Gastroesophageal sphincter (tissue), 4 donors: Measurements from ENCODE around the gene SMARCB1. TPM values are rescaled to one million over a fixed set of nuclear protein-coding genes. Genes with fewer than 3 reads are reported as not detected.

Source experiments
- ATAC-seq: fragments of 150-250 bp; one replicate; pipeline ENCODE4 v1.9.1; 2016; ENCODE audit warnings: mild to moderate bottlenecking, moderate library complexity
- H3K27ac ChIP-seq, 4 donors: fragments of 200-600 bp; sonication (generic) in 3 of 4; 1 replicate in 3 of 4; 2 replicates in 1 of 4; pipeline ENCODE4 v1.5.1; 2016 to 2019
- H3K27me3 ChIP-seq: fragments of 200-600 bp; sonication (generic); one replicate; pipeline ENCODE4 v1.5.1; 2019
- H3K36me3 ChIP-seq, 2 donors: fragments of 200-600 bp; sonication (generic); one replicate each; pipeline ENCODE4 v1.5.1; 2019; ENCODE audit warnings: control low read depth in 1 of 2
- H3K4me1 ChIP-seq, 3 donors: fragments of 200-600 bp; sonication (generic); 1 replicate in 2 of 3; 2 replicates in 1 of 3; pipeline ENCODE4 v1.5.1; 2016 to 2019; ENCODE audit warnings: control low read depth in 2 of 3
- H3K4me3 ChIP-seq, 2 donors: fragments of 200-600 bp; sonication (generic); one replicate each; pipeline ENCODE4 v1.5.1; 2019; ENCODE audit warnings: mild to moderate bottlenecking in 1 of 2, moderate library complexity in 1 of 2
- H3K9me3 ChIP-seq, 3 donors: fragments of 200-600 bp; sonication (generic); one replicate each; pipeline ENCODE4 v1.5.1; 2017 to 2019; ENCODE audit warnings: control low read depth in 2 of 3
- EP300 ChIP-seq: sonication (generic); formaldehyde crosslinking; IDR thresholded peaks from one replicate; pipeline ENCODE4 v1.6.1; 2017; ENCODE audit warnings: antibody characterized with exemption, mild to moderate bottlenecking
- POLR2A ChIP-seq, 2 donors: fragments of 450-650 bp; IDR thresholded peaks; one replicate each; pipeline ENCODE4 v1.6.1; 2017; ENCODE audit warnings: antibody characterized with exemption in 2 of 2, mild to moderate bottlenecking in 2 of 2, moderate library complexity in 1 of 2
- POLR2AphosphoS5 ChIP-seq: sonication (generic); formaldehyde crosslinking; IDR thresholded peaks from one replicate; pipeline ENCODE4 v1.6.1; 2017; ENCODE audit warnings: antibody characterized with exemption
- WGBS, 2 donors: methylation state at CpG; one replicate each; pipeline ENCODE4 v1.1.5; 2018; ENCODE audit warnings: low coverage in 1 of 2; 5-methylcytosine and 5-hydroxymethylcytosine counted together
- small RNA-seq, 4 donors: library from RNA; depleted of rRNA; stranded (forward); fragments of <200 nt; gene quantifications; one replicate each; pipeline ENCODE3, GENCODE V24; 2016
- total RNA-seq, 4 donors: library from RNA; depleted of rRNA; stranded (reverse); fragments of >200 nt; gene quantifications; one replicate each; pipeline ENCODE4 v1.1.0, GENCODE V29; 2016
- TF ChIP-seq, protein P1 (sequence below), 4 experiments: fragments of 200-600 bp in 2 of 4; fragments of 450-650 bp in 2 of 4; sonication (generic) in 1 of 4; IDR thresholded peaks; one replicate each; pipeline ENCODE4 v1.5.1; 2017 to 2019; ENCODE audit warnings: antibody characterized with exemption in 4 of 4, mild to moderate bottlenecking in 2 of 4, moderate library complexity in 2 of 4

The SMARCB1 gene
- total RNA-seq, 4 donors from 2014 or later, result 27.9 to 58.8 (median 32.7) TPM

GRCh38 chr22:23883658-23884057, 96.9 kb downstream of the SMARCB1 start:
- Histone ChIP-seq H3K9me3 (no peaks in the 10 kb centered on the region), H3K4me3 (no peak overlapping the region), H3K27ac (no peak overlapping the region), H3K27me3 (no peaks in the 10 kb centered on the region), H3K4me1 (peaks cover 0 to 7% (median 0%) of the 10 kb centered on the region in 3 donors), H3K36me3 (peaks cover 0 to 56% of the 10 kb centered on the region in 2 donors)
- TF ChIP-seq, protein P1, sequence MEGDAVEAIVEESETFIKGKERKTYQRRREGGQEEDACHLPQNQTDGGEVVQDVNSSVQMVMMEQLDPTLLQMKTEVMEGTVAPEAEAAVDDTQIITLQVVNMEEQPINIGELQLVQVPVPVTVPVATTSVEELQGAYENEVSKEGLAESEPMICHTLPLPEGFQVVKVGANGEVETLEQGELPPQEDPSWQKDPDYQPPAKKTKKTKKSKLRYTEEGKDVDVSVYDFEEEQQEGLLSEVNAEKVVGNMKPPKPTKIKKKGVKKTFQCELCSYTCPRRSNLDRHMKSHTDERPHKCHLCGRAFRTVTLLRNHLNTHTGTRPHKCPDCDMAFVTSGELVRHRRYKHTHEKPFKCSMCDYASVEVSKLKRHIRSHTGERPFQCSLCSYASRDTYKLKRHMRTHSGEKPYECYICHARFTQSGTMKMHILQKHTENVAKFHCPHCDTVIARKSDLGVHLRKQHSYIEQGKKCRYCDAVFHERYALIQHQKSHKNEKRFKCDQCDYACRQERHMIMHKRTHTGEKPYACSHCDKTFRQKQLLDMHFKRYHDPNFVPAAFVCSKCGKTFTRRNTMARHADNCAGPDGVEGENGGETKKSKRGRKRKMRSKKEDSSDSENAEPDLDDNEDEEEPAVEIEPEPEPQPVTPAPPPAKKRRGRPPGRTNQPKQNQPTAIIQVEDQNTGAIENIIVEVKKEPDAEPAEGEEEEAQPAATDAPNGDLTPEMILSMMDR (IDR thresholded peaks at IDR 0.05), result no peak
- TF ChIP-seq POLR2A (IDR thresholded peaks at IDR 0.05), result no peak
- TF ChIP-seq EP300, result no peak
- TF ChIP-seq POLR2AphosphoS5, result no peak
- no peak for ATAC-seq
- 100% methylated on average over 4 of the region's 9 CpGs; no CpG with 5 or more reads in 1 of the 2 donors for WGBS, 2 donors

DNA sequence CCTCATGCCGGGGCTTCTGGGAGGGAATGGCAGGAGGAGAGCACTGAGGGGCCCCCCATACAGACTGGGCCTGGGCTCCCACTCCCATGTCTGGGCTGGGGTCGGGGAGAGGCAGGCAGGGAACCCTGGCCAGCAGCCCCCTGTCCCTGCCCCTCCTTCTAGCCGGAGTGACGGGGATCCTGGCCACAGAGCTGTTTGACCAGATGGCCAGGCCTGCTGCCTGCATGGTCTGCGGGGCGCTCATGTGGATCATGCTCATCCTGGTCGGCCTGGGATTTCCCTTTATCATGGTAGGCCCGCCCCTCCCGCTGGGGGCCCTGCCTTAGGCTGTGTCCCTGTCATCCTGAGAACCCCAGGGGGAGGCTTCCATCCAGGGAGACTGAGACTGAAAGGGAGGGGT, 97.4 kb downstream of the SMARCB1 start:
- peaks cover 0 to 12% (median 0%) of the 10 kb centered on the region in 3 donors for H3K4me1 ChIP-seq
- H3K36me3 ChIP-seq, result peaks cover 0 to 51% of the 10 kb centered on the region in 2 donors
- no peak overlapping the region for H3K4me3 ChIP-seq
- TF ChIP-seq POLR2A (IDR thresholded peaks at IDR 0.05), result no peak
- TF ChIP-seq, protein P1 (IDR thresholded peaks at IDR 0.05), result no peak
- no peak for TF ChIP-seq EP300
- no peak for TF ChIP-seq POLR2AphosphoS5
- no peak overlapping the region for H3K27ac ChIP-seq
- no peaks in the 10 kb centered on the region for H3K27me3 ChIP-seq
- WGBS, 2 donors, result no CpG with 5 or more reads among the region's 9 CpGs
- no peak for ATAC-seq
- no peaks in the 10 kb centered on the region for H3K9me3 ChIP-seq

Small RNA genes within 50 kb of the gene (small RNA-seq; reads per million reads assigned to genes)
- 0 reads per million in 4 donors for gene RN7SL268P

Other genes with a start within 250 kb of the SMARCB1 start
- gene IGLL1, start 206.7 kb upstream of the SMARCB1 start, total RNA-seq, result not detected
- gene DRICH1, start 154.6 kb upstream of the SMARCB1 start, total RNA-seq, result 1 to 10 TPM in 1 of 4 donors, not detected in 3; 2.2 TPM
- gene RGL4, start 96.0 kb upstream of the SMARCB1 start, total RNA-seq, result under 1 TPM in 1 of 4 donors, not detected in 3; 0.27 TPM
- gene ZNF70, start 35.9 kb upstream of the SMARCB1 start, total RNA-seq, result 1 to 10 TPM; 3.5 to 8.0 (median 5.5) TPM
- 1 to 10 TPM in 1 of 4 donors, not detected in 3; 1.9 TPM for gene VPREB3, start 32.5 kb upstream of the SMARCB1 start, total RNA-seq
- gene C22orf15, start 24.0 kb upstream of the SMARCB1 start, total RNA-seq, result under 1 TPM in 2 of 4 donors, not detected in 2; 0.54 to 0.81 TPM
- gene CHCHD10, start 19.0 kb upstream of the SMARCB1 start, total RNA-seq, result 10 to 100 TPM in 3 of 4 donors, 1 to 10 TPM in 1; 2.0 to 40.6 (median 28.1) TPM
- gene MMP11, start 14.1 kb upstream of the SMARCB1 start, total RNA-seq, result 10 to 100 TPM in 2 of 4 donors, 1 to 10 TPM in 2; 2.3 to 11.0 (median 9.7) TPM
- gene DERL3, start 52.0 kb downstream of the SMARCB1 start, total RNA-seq, result 1 to 10 TPM in 1 of 4 donors, not detected in 3; 1.7 TPM
- gene SLC2A11, start 70.9 kb downstream of the SMARCB1 start, total RNA-seq, result 10 to 100 TPM in 3 of 4 donors, 1 to 10 TPM in 1; 7.3 to 39.8 (median 18.8) TPM
- gene MIF, start 107.4 kb downstream of the SMARCB1 start, total RNA-seq, result 100 to 1,000 TPM; 164 to 261 (median 237) TPM
- gene GSTT2B, start 174.2 kb downstream of the SMARCB1 start, total RNA-seq, result 10 to 100 TPM in 2 of 4 donors, not detected in 2; 10.8 to 12.3 TPM
- 1 to 10 TPM in 2 of 4 donors, not detected in 2; 2.2 to 3.4 TPM for gene DDTL, start 179.9 kb downstream of the SMARCB1 start, total RNA-seq
- gene DDT, start 187.5 kb downstream of the SMARCB1 start, total RNA-seq, result 100 to 1,000 TPM; 100 to 136 (median 123) TPM
- 1 to 10 TPM in 1 of 4 donors, not detected in 3; 3.0 TPM for gene GSTT2, start 193.2 kb downstream of the SMARCB1 start, total RNA-seq
- gene GSTT4, start 218.5 kb downstream of the SMARCB1 start, total RNA-seq, result under 1 TPM in 1 of 4 donors, not detected in 3; 0.23 TPM
- 10 to 100 TPM; 37.9 to 75.4 (median 52.1) TPM for gene CABIN1, start 224.3 kb downstream of the SMARCB1 start, total RNA-seq